GM10266 (cell line): Measurements from ENCODE around the gene KCNQ1OT1.

Experiments
- DNase-seq: peaks from one replicate; pipeline ENCODE4 v3.0.0; 2012; ENCODE audit errors: extremely low spot score
- TF ChIP-seq, protein P1 (sequence below): IDR thresholded peaks from 2 replicates; pipeline ENCODE4 v1.5.1; 2012; ENCODE audit warnings: mild to moderate bottlenecking, low read depth; ENCODE audit not compliant: control insufficient read depth, insufficient read depth; ENCODE audit errors: missing control alignments

The KCNQ1OT1 gene

DNA sequence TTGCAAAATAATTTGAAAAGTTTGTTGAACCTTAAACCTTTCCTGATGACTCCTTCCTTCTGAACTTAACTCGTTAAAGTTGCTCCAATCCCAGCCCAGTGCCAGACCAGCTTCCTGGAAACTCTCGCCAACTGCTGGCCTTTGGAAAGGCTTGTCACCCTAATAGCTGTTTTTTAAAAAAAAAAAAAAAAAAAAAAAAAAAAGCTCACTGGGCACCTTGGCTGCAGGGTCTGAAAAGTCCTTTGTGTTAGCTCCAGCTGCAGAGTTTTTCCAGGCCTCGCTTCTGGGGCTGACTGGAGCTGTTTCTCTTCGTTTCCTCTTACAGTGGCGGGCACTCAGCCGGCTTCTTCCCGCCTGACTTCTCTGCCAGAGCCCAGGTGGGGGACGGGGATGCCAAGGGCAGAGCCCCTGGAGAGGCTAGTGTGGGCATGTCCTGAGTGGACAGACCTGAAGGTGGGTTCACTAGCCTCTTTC, 25.1 kb downstream of the KCNQ1OT1 start:
- no peak for DNase-seq
- TF ChIP-seq, protein P1, sequence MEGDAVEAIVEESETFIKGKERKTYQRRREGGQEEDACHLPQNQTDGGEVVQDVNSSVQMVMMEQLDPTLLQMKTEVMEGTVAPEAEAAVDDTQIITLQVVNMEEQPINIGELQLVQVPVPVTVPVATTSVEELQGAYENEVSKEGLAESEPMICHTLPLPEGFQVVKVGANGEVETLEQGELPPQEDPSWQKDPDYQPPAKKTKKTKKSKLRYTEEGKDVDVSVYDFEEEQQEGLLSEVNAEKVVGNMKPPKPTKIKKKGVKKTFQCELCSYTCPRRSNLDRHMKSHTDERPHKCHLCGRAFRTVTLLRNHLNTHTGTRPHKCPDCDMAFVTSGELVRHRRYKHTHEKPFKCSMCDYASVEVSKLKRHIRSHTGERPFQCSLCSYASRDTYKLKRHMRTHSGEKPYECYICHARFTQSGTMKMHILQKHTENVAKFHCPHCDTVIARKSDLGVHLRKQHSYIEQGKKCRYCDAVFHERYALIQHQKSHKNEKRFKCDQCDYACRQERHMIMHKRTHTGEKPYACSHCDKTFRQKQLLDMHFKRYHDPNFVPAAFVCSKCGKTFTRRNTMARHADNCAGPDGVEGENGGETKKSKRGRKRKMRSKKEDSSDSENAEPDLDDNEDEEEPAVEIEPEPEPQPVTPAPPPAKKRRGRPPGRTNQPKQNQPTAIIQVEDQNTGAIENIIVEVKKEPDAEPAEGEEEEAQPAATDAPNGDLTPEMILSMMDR, result no peak

DNA sequence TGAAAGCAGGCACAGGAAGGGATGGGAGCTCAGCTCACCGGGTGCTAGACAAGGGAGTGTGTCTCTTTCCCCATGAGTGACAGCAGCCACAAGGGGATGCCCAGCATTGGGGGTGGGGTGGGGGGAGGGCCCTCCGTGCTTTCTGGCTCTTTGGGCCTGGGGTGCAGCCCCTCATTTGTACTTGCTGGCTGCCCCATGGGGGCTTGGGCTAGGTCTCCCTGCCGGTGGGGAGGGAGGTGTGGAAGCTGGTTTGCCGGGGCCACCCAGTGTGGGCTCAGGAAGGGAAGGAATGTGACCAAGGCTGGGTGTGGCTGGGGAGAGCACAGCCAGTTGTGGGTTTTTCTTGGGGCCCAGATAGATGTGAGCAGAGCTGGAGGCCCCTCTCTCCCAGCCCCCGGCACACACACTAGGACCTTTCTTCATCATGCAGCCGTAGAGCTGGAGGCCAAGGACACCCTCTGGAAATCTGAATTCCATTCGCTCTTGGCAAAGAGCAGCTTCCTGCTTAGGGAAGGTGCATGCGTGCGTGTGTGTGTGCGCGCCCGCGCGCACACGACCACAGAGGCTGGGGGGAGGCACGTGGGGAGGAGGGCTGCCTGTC, 25.8 kb downstream of the KCNQ1OT1 start:
- TF ChIP-seq, protein P1, result no peak
- no peak for DNase-seq

DNA sequence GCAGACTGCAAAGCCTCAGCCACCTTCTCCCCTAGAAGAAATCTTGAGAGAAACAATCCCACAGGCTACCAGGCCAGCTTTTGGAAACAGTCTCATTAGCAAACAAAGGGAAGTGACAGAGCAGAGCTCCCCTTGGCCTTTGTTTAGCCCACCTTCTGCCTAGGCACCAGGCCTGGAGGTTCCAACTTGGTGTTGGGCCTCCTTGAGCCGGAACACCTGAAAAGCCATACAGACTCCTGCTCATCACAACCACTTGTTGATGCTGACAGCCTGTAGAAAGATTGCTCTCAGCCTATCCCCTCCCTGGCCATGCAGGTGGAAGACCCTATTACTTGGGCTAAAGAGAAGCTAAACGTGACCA, 26.6 kb downstream of the KCNQ1OT1 start:
- TF ChIP-seq, protein P1, result no peak

DNA sequence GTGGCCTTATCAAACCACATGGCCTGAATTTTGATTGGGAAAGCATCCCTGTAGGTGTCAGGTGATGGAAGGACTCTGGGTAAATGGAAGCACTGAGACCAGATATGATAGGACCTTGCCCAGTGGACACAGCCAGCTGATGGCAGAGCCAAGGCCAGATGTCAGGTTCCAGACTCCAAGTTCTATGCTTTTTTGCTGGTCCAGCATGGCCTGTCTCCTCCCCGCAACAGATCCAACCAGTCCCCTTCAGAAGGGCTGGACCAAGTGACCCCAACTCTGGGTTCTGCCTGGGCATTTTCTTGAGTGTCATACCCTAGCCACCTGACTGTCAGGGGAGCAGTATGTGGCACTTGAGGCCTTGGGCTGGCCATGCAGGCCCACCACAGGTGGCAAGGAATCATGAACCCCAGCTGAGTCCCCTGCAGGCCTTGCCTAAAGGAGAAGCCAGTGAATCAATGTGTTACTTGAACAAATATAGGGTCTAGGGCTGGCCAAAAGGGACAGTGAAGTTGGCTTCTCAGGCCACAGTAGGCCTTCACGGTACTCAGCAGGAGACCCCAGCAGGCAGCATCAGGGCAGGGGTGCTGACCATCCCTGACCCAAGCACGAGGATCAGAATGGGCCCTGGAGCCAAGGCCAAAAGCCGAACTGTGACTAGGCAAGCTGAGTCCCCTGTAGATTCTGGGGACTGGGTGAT, 27.1 kb downstream of the KCNQ1OT1 start:
- TF ChIP-seq, protein P1, result no peak
- no peak for DNase-seq

More for the DNA sequence above, 26.6 kb downstream of the KCNQ1OT1 start:
- no peak for DNase-seq

DNA sequence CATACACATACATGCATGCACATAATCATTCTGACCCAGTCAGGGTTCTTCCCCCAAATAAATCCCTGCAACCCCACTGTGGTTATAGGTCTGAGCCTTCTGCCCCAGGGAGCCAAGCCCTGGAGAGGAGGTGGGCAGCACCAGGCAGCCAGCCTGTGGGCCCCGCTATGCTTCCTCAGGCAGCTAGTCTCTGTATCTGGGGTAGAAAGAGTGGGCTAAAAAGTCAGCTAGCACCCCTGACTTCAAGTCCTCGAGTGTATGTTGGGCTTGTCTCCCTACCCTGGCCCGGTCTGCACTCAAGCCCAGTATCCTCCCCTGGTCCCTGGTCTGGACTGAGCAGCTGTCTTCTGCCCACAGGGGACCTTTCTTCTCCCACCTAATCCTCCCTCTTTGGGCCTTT, 28.0 kb downstream of the KCNQ1OT1 start:
- TF ChIP-seq, protein P1, result no peak
- no peak for DNase-seq

DNA sequence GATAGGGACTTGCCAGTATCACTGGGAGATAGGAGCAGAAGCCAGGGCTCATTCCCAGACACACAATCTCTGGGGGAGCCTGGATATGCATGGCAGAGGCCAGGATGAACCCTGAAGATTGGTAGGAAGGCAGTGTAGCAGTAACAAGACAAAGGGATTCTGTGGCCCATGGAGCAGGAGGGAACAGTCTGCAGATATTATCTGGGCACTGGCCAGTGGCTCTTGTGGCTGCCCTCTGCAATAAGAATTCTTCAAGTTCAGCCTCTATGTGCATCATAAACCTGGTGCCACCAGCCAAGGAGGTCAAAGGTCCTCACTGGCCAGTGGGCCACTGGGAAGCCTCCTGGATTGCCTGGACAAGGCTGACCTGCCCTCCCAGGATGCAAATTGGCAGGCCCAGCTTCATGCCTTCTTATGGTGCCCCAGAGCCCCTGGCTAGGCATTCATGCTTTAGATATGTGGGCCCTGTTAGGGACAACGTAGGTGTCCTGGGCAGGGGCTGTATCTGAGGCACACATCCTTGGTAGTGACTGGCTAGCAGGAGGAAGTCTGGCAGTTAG, 29.2 kb downstream of the KCNQ1OT1 start:
- no peak for DNase-seq
- TF ChIP-seq, protein P1, result no peak
